HG03342 (cell line): ENCODE measurements around the gene MEGF10.
A peak's percentile ranks its signal among the peaks of the same experiment; 100 is the strongest.

Experiments
- ATAC-seq: cut with Tn5 transposase; IDR thresholded peaks from one replicate; pipeline ENCODE4 v1.9.1; 2021; ENCODE audit warnings: mild to moderate bottlenecking, moderate library complexity; ENCODE audit not compliant: unreplicated experiment

The MEGF10 gene

DNA sequence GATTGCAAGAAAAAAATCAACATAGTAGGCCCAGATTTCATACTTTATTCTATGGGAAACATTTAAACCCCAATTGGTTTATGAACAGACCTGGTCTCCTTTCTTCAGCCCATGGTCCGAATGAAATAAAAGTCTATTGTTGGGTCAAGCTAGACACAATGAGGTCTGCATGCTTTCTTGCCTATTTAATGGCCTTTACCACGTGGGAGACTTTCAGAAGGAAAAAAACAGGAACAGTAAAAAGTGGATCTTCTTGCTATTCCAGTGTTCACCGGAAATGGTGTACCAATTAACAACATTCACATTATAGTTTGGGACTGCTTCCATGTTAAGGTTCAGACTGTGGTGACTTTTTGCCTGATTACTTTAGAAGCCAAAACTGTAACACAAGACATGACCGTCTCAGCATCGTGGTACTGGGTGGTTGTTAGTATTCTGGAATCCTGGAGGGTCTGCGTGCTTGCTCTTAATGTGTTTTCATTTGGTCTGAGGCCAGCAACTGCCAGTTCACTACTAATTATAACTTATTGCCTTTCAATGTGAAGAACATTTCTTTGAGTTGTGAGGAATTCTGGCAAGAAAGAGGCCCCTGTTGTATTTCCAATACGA, 141.5 kb downstream of the MEGF10 start:
- no peak for ATAC-seq

DNA sequence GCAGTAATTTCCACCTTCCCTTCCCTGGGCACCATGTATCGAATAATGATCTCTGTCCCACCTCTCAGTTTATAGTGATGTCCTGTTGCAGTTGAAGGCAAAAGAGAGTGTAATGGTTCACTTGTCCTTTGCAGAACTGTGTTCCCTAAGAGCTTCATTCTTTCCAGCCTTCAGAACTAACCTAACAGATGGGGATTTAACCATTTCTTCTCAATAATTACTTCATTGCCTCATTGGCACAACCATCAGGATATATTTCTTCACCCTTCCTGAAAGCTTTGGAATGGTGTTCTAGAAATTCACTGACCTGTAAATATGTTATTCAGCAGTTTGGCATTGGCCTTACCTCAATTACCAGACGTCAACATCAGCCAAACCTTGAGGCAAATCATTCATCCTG, 142.9 kb downstream of the MEGF10 start:
- ATAC-seq, result no peak

DNA sequence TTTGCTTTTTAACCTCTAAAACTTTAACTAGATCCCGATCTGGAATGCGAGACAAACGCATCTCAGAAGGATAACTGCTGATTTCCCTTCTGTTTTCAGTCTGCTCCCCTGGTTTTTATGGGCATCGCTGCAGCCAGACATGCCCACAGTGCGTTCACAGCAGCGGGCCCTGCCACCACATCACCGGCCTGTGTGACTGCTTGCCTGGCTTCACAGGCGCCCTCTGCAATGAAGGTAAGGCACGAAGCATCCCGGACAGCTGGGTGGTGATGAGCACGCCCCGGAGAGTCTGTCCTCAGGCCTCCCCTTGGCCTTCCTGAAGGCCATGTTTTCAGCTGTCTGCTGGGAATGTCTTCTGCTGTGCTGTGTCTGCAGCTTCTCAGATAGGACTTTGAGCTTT, 144.0 kb downstream of the MEGF10 start:
- ATAC-seq, result no peak

- ATAC-seq, result no peak
These were observed 145.2 kb downstream of the MEGF10 start for GRCh38 chr5:127435821-127436220.

GRCh38 chr5:127439644-127440043, 149.0 kb downstream of the MEGF10 start:
- ATAC-seq, result no peak

- no peak for ATAC-seq
These were observed 150.2 kb downstream of the MEGF10 start for GRCh38 chr5:127440831-127441230.

- no peak for ATAC-seq
These were observed 151.3 kb downstream of the MEGF10 start for GRCh38 chr5:127441799-127442484.

DNA sequence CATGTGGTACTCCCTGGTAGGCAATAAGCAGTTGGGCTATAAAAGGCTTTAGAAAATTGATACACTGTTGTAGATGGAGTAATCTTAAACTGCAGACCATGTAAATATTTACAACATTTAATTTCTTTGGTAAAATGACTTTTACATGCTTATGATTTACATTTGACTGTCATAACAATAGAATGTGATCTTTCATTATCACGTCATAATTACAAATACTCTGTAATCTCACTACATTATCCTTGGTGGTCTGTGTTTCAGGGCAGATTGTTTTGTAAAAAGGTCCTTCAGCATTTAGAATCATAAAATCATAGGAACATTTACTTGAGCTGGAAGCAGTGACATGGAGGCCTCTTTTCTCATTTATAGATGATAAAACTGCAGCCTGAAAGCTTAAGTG, 153.6 kb downstream of the MEGF10 start:
- ATAC-seq, result no peak

- ATAC-seq, result no peak
These were observed 154.7 kb downstream of the MEGF10 start for GRCh38 chr5:127445328-127445727.

GRCh38 chr5:127446626-127447025, 156.0 kb downstream of the MEGF10 start:
- ATAC-seq, result no peak

DNA sequence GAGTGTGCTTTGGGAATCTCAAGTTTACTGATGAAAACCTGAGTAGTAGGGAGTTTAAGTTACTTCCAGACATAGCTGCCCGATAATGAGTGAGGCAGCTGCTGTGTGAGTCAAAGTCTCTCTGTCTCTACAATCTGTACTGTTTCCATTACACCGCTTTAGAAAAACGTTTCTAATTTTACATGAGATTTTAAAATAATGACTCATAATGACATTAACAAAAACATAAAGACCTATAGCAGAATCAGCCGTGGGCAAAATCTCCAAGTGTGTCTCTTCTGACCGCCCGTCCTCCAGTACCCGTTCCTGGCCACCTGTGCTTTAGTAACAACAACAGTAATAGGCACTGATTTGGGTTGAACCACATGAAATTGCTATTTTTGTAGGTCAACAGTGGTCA, 157.2 kb downstream of the MEGF10 start:
- ATAC-seq, result no peak

GRCh38 chr5:127450046-127450445, 159.4 kb downstream of the MEGF10 start:
- ATAC-seq, result no peak

DNA sequence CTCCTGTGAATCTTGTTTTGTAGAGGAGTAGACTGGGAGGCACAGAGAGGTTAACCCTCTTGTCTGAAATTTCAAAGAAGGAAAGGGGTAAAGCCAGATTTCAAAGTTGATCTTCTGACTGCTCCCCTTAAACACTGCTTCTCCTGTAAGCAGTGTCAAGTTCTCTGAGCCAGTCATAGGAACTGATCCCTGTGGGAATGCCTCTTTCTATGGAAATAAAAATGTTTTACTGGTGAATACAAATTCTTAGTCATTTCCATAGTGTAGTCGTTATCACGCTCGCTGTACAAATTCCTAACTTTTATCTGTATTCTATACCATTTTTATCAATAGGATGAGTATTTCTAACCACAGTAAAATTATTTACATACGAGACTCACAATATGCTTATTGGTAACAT, 160.5 kb downstream of the MEGF10 start:
- no peak for ATAC-seq

DNA sequence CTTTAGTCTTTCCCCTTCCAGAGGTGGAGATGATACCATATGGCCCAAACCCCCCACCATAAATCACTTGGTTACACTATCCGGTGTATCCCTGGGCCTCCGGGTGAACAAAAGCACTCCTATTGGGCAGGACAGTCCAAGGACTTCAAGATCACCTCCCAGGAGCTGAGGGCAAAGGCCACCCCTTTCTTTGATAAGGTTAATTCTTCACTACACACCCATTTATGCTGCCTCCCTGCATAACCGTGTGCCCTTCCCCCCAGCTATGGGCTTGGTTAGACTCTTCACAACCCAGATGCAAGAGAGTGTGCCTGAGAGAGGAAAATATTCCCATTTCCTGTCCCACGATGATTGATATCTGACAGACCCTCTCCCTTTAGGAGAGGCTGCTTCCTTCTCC, 162.0 kb downstream of the MEGF10 start:
- ATAC-seq, result no peak

DNA sequence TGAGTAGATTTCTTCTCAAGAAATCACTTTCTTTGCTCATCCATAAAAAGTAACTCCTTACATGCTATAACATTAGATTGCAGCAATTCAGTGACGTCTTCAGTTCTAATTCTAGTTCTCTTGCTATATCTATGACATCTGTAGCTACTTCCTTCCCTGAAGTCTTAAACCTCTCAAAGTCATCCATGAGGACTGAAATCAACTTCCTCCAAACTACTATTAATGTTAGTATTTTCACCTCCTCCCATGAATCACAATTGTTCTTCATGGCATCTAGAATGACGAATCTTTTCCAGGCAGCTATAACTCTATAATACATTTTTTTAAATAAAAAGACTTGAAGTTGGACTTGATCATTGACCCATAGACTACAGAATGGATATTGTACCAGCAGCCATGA, 180.6 kb downstream of the MEGF10 start:
- no peak for ATAC-seq

DNA sequence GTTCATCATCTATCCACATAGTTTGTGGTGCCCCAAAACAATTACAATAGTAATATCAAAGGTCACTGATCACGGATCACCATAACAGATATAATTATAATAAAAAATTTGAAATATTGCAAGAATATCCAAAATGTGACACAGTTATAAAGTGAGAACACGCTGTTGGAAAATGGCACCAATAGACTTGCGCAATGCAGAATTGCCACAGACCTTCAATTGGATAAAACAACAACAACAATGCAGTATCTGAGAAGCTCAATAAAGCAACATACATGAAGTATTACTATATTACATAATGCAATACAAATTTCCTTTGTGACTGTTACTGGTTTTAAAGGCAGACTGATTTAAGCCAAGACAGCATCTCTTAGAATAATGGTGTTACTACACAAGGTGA, 182.1 kb downstream of the MEGF10 start:
- ATAC-seq, result no peak

- ATAC-seq, result no peak
These were observed 195.9 kb downstream of the MEGF10 start for GRCh38 chr5:127486471-127486870.

DNA sequence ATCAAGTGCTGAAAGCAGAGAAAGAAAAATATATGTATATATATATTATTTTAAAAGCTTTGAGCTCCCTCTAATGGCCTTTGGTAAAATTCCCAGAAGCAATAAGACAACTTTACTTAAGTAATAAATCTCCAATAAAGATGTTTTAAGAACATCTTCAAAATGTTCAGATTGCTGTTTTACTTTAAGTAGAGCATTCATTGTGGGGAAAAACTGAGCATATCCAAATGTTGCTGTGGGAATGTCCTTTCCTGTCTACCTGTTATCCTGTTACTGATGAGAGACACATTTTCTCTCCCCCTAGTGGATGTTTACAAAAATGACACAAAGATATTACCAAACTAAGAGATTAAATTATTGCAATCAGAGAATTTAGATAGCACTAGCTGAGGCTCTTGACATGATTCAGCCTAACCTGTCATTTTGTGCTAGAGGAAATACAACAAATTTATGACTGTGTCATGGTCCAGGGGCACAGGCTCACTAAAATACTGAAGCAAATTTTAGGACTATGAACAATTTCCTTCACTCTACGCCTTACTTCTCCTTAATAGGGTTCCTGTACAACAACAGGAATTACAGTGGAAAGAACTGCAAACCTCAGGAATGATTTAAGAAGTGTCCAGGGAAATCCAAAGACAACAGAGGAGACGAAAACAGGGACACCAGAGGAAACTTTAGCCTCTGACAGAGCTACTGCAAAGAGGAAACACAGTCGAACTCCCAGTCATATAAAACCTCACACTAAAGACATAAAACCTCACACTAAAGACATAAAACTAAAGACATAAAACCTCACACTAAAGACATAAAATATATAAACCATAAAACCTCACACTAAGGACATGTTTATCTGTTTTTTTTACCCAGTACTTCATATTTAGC, 202.5 kb downstream of the MEGF10 start:
- ATAC-seq, result peak; percentile 84

DNA sequence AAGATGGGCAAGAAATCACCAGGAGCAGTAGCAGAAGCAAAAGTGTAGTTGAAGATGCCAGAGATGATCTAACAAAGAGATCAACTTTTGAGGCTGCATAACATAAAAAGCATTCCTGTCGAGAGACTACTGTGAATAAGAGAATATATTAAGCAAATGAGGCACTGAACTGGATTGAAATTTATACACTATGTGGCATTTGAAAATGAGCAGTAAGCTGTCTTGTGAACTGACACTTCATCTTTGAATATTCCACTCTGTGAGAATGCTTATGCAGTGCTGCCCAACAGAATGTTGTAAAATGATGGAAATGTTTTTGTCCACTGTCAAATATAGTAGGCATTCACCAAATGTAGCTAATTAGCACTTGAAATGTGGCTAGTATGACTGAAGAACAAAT, 208.0 kb downstream of the MEGF10 start:
- no peak for ATAC-seq

DNA sequence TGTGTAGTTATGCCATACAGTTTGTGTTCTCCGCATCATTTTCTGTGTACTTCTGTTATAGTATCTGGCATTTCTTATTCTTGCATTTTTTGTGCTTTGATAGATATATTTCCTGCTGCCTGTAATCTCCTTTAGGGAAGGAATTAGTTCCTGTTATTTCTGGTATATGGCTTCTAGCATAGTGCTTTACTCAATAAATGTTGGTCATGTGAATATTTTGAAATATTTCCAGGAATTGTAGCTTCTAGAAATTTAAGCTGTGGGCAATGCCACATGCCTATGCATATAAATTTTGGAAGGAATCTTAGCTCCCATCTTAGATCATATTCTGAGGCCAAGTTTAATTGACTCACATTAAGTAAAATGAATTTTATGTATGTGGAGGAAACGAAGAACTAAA, 215.3 kb downstream of the MEGF10 start:
- ATAC-seq, result no peak

DNA sequence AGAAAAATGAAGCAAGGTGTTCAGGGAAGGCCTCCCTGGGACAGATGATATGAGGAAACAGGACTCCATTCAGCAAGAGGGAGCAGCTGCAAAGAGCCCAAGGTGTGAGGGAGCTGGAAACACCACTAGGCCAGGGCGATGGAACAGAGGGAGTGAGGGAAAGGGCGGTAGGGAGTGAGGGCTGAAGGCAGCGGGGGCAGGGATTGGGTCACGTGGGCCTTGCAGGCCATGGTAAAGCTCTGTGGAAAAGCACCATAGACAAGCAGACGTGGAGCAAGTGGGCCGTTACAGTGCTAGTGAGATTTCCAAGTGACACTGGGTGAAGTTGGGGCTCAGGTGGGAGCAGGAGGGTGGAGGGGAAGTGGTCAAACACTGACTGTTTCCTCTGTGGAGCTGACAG, 216.0 kb downstream of the MEGF10 start:
- ATAC-seq, result no peak
